SK-N-SH treated with all-trans-retinoic acid at 6 μM for 48 hours (cell line): ENCODE data around the gene DOC2B.

ENCODE experiments used
- ATAC-seq: fragments of 200-7000 bp; cut with Tn5 transposase; 3 replicates; pipeline ENCODE4 v1.9.1; 2020; ENCODE audit warnings: mild to moderate bottlenecking, moderate library complexity
- ARNTL ChIP-seq: fragments of 450-650 bp; formaldehyde crosslinking; IDR thresholded peaks from 2 replicates; pipeline ENCODE4 v1.5.0; 2020; ENCODE audit warnings: low read depth, mild to moderate bottlenecking, moderate library complexity, borderline replicate concordance
- CSDC2 ChIP-seq: fragments of 250-450 bp; sonication (Bioruptor Pico); IDR thresholded peaks from 2 replicates; pipeline ENCODE4 v1.5.0; 2020; ENCODE audit warnings: mild to moderate bottlenecking, moderate library complexity
- ESRRG ChIP-seq: fragments of 250-450 bp; sonication (Bioruptor Pico); IDR thresholded peaks from 2 replicates; pipeline ENCODE4 v1.6.1; 2021; ENCODE audit warnings: mild to moderate bottlenecking
- OSR1 ChIP-seq: fragments of 250-450 bp; sonication (Bioruptor Pico); IDR thresholded peaks from 2 replicates; pipeline ENCODE4 v1.8.0; 2022; ENCODE audit warnings: moderate library complexity, mild to moderate bottlenecking, inconsistent platforms
- PPARA ChIP-seq: fragments of 250-450 bp; sonication (Bioruptor Pico); IDR thresholded peaks from 2 replicates; pipeline ENCODE4 v1.5.0; 2020; ENCODE audit warnings: mild to moderate bottlenecking, borderline replicate concordance
- RARB ChIP-seq: fragments of 250-450 bp; sonication (Bioruptor Pico); IDR thresholded peaks from 2 replicates; pipeline ENCODE4 v1.8.0; 2021; ENCODE audit warnings: mild to moderate bottlenecking, moderate library complexity
- TCF4 ChIP-seq: fragments of 250-450 bp; sonication (Bioruptor Pico); IDR thresholded peaks from 2 replicates; pipeline ENCODE4 v1.8.0; 2021; ENCODE audit warnings: mild to moderate bottlenecking, moderate library complexity, borderline replicate concordance
- TOX ChIP-seq: fragments of 250-450 bp; sonication (Bioruptor Pico); IDR thresholded peaks from 2 replicates; pipeline ENCODE4 v1.8.0; 2021; ENCODE audit warnings: mild to moderate bottlenecking, moderate library complexity, borderline replicate concordance
- ZC3H10 ChIP-seq: fragments of 250-450 bp; sonication (Bioruptor Pico); IDR thresholded peaks from 2 replicates; pipeline ENCODE4 v1.5.1; 2021; ENCODE audit warnings: mild to moderate bottlenecking, moderate library complexity
- ZFP30 ChIP-seq: fragments of 450-650 bp; formaldehyde crosslinking; IDR thresholded peaks from 2 replicates; pipeline ENCODE4 v1.5.0; 2022; ENCODE audit warnings: mild to moderate bottlenecking, moderate library complexity
- ZNF70 ChIP-seq: fragments of 450-650 bp; formaldehyde crosslinking; IDR thresholded peaks from 2 replicates; pipeline ENCODE4 v1.5.0; 2020; ENCODE audit warnings: mild to moderate bottlenecking, moderate library complexity
- ZNF8 ChIP-seq: fragments of 450-650 bp; formaldehyde crosslinking; IDR thresholded peaks from 2 replicates; pipeline ENCODE4 v1.5.0; 2020; ENCODE audit warnings: mild to moderate bottlenecking, moderate library complexity
- TF ChIP-seq, protein P1 (sequence below): fragments of 250-450 bp; sonication (Bioruptor Pico); IDR thresholded peaks from 2 replicates; pipeline ENCODE4 v1.5.1; 2021; ENCODE audit warnings: mild to moderate bottlenecking, moderate library complexity
- TF ChIP-seq, protein P2 (sequence below): fragments of 250-450 bp; sonication (Bioruptor Pico); IDR thresholded peaks from 2 replicates; pipeline ENCODE4 v1.5.1; 2020; ENCODE audit warnings: low read depth, mild to moderate bottlenecking, moderate library complexity
- TF ChIP-seq, protein P3 (sequence below): fragments of 250-450 bp; sonication (Bioruptor Pico); IDR thresholded peaks from 2 replicates; pipeline ENCODE4 v1.8.0; 2021; ENCODE audit warnings: low read depth, mild to moderate bottlenecking, moderate library complexity, borderline replicate concordance
- TF ChIP-seq, protein P4 (sequence below): fragments of 250-450 bp; sonication (Bioruptor Pico); IDR thresholded peaks from 2 replicates; pipeline ENCODE4 v1.5.0; 2020; ENCODE audit warnings: mild to moderate bottlenecking, moderate library complexity
- TF ChIP-seq, protein P5 (sequence below): fragments of 250-450 bp; sonication (Bioruptor Pico); IDR thresholded peaks from 2 replicates; pipeline ENCODE4 v1.8.0; 2020; ENCODE audit warnings: mild to moderate bottlenecking, moderate library complexity, borderline replicate concordance

DOC2B gene

DNA sequence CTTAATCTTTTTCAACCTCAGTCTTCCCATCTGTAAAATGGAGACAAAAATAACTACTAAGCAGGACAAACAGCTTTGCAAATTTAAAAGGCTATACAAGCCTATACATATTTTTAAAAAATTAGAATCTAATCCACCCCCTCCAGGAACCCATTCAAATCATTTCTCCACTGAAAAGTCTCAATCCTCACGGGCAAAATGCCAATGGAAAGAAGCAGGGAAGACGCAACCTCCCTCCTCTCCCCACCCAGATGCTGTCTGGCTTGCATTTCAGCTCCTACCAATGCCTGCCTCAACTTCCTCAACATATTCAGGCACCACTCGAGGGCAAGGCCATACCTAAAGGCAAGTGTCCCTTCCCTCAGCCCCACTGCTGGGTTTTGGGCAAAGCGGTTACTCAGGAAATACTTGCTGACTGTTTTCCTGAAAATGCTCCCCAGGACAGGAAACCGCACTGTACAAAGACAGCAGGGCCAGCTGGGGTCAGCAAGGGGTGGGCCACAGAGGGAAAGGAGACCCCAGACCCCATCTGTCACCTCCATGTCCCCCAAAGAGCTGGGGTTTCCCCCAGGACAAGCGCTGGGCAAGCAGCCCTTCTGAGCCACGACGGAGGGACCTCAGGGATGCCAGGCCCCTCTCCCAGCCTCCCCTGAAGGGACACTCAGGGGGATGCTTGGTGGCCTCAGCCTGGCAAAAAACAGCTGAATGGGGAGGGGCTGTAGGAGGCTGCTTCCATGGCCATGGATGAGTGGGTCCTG is 47.7 kb upstream of the DOC2B start:
- no peak for TF ChIP-seq OSR1 (CRISPR knock-in tag)
- no peak for TF ChIP-seq ESRRG (CRISPR knock-in tag)
- no peak for TF ChIP-seq ZNF8 (CRISPR knock-in tag)
- no peak for TF ChIP-seq TCF4 (CRISPR knock-in tag)
- no peak for TF ChIP-seq CSDC2 (CRISPR knock-in tag)
- no peak for TF ChIP-seq PPARA
- TF ChIP-seq, protein P1, sequence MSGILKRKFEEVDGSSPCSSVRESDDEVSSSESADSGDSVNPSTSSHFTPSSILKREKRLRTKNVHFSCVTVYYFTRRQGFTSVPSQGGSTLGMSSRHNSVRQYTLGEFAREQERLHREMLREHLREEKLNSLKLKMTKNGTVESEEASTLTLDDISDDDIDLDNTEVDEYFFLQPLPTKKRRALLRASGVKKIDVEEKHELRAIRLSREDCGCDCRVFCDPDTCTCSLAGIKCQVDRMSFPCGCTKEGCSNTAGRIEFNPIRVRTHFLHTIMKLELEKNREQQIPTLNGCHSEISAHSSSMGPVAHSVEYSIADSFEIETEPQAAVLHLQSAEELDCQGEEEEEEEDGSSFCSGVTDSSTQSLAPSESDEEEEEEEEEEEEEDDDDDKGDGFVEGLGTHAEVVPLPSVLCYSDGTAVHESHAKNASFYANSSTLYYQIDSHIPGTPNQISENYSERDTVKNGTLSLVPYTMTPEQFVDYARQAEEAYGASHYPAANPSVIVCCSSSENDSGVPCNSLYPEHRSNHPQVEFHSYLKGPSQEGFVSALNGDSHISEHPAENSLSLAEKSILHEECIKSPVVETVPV (CRISPR knock-in tag) = no peak
- TF ChIP-seq, protein P2, sequence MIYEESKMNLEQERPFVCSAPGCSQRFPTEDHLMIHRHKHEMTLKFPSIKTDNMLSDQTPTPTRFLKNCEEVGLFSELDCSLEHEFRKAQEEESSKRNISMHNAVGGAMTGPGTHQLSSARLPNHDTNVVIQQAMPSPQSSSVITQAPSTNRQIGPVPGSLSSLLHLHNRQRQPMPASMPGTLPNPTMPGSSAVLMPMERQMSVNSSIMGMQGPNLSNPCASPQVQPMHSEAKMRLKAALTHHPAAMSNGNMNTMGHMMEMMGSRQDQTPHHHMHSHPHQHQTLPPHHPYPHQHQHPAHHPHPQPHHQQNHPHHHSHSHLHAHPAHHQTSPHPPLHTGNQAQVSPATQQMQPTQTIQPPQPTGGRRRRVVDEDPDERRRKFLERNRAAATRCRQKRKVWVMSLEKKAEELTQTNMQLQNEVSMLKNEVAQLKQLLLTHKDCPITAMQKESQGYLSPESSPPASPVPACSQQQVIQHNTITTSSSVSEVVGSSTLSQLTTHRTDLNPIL (CRISPR knock-in tag) = no peak
- TF ChIP-seq, protein P3, sequence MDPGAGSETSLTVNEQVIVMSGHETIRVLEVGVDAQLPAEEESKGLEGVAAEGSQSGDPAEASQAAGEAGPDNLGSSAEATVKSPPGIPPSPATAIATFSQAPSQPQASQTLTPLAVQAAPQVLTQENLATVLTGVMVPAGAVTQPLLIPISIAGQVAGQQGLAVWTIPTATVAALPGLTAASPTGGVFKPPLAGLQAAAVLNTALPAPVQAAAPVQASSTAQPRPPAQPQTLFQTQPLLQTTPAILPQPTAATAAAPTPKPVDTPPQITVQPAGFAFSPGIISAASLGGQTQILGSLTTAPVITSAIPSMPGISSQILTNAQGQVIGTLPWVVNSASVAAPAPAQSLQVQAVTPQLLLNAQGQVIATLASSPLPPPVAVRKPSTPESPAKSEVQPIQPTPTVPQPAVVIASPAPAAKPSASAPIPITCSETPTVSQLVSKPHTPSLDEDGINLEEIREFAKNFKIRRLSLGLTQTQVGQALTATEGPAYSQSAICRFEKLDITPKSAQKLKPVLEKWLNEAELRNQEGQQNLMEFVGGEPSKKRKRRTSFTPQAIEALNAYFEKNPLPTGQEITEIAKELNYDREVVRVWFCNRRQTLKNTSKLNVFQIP = no peak
- no peak for TF ChIP-seq ZFP30
- TF ChIP-seq ZC3H10 (CRISPR knock-in tag) = no peak
- ATAC-seq = no peak

DNA sequence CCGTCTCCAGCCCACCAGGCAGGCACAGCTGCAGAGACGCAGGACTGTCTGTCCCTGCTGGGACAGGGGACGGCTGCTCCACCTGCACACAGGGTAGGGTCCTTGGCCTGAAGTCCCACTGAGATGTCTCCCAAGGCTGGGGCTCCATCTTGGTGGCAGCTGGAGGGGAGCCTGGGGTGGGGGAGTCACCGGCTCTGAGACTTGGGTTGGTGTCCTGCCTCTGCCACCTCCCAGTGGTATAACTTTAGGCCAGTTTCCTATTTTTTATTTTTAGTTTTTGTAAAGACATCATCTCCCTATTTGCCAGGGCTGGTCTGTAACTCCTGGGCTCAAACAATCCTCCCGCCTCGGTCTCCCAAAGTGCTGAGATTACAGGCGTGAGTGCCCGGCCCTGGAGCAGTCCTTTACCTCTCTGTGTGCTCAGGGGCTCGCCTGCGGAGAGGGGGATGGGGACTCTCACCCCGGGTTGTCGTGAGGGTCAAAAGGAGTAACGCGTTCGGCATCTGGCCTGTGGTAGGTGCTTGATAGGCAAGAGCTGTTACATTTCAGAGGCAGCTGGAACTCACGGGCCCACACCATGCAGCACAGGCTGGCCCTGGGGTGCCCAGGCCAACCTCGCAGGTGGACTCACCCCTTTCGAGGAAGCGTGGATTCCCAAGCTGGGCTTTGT is 46.6 kb upstream of the DOC2B start:
- ATAC-seq = no peak

More for the DNA sequence above, 46.6 kb upstream of the DOC2B start:
- TF ChIP-seq, protein P4, sequence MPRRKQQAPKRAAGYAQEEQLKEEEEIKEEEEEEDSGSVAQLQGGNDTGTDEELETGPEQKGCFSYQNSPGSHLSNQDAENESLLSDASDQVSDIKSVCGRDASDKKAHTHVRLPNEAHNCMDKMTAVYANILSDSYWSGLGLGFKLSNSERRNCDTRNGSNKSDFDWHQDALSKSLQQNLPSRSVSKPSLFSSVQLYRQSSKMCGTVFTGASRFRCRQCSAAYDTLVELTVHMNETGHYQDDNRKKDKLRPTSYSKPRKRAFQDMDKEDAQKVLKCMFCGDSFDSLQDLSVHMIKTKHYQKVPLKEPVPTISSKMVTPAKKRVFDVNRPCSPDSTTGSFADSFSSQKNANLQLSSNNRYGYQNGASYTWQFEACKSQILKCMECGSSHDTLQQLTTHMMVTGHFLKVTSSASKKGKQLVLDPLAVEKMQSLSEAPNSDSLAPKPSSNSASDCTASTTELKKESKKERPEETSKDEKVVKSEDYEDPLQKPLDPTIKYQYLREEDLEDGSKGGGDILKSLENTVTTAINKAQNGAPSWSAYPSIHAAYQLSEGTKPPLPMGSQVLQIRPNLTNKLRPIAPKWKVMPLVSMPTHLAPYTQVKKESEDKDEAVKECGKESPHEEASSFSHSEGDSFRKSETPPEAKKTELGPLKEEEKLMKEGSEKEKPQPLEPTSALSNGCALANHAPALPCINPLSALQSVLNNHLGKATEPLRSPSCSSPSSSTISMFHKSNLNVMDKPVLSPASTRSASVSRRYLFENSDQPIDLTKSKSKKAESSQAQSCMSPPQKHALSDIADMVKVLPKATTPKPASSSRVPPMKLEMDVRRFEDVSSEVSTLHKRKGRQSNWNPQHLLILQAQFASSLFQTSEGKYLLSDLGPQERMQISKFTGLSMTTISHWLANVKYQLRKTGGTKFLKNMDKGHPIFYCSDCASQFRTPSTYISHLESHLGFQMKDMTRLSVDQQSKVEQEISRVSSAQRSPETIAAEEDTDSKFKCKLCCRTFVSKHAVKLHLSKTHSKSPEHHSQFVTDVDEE (CRISPR knock-in tag) = no peak
- TF ChIP-seq PPARA (no peak), TCF4 (CRISPR knock-in tag) (no peak), CSDC2 (CRISPR knock-in tag) (no peak), ZNF8 (CRISPR knock-in tag) (no peak), ZC3H10 (CRISPR knock-in tag) (no peak), ARNTL (CRISPR knock-in tag) (no peak), RARB (no peak), TOX (no peak), ZNF70 (CRISPR knock-in tag) (no peak)
- TF ChIP-seq, protein P1 (CRISPR knock-in tag) = no peak
- TF ChIP-seq, protein P5, sequence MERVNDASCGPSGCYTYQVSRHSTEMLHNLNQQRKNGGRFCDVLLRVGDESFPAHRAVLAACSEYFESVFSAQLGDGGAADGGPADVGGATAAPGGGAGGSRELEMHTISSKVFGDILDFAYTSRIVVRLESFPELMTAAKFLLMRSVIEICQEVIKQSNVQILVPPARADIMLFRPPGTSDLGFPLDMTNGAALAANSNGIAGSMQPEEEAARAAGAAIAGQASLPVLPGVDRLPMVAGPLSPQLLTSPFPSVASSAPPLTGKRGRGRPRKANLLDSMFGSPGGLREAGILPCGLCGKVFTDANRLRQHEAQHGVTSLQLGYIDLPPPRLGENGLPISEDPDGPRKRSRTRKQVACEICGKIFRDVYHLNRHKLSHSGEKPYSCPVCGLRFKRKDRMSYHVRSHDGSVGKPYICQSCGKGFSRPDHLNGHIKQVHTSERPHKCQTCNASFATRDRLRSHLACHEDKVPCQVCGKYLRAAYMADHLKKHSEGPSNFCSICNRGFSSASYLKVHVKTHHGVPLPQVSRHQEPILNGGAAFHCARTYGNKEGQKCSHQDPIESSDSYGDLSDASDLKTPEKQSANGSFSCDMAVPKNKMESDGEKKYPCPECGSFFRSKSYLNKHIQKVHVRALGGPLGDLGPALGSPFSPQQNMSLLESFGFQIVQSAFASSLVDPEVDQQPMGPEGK (CRISPR knock-in tag) = no peak
- TF ChIP-seq, protein P2 (CRISPR knock-in tag) = no peak
